ENCODE measurements around the gene INTU.

DNA sequence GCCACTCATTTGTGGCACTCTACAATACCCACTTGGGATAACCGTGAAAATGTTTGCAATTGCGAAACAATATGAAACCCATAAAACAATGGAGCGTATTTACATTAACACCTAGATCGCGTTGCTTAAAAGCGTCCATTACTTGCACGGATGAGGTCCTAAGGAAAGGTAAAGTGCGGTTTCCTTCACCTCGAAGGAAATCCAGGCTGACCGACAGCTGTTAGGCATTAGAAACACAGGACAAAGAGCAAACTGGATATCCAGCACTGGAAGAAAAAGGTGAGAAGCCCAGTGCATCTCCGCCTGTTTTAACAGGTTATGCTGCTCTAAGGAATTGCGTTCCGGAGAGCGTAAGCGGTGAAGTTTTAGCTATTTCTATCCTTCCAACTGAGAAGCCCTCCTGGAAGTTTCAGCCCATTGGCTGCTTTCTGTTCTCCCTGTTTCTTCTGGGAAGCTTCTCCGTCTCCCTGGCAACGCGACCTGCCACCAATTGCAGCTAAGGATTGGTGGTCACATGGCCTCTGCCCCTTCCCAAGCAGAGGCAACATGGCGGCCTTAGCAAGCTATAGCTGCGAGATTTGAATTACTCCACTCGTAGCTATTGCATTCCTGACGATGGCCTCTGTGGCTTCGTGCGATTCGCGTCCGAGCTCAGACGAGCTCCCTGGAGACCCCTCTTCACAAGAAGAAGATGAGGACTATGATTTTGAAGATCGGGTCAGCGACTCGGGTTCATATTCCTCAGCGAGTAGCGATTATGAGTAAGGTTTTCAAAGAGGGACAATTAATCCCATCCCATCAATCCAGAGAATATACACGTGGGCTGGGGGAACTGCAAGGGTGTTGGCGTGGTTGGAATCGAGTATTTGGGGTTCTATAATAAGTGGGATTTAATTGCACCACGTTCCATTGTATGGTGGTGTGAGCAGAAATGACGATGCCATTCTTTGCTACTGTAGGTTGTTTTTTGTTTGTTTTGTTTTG lies at the start of gene INTU:
- TF ChIP-seq, protein P1, sequence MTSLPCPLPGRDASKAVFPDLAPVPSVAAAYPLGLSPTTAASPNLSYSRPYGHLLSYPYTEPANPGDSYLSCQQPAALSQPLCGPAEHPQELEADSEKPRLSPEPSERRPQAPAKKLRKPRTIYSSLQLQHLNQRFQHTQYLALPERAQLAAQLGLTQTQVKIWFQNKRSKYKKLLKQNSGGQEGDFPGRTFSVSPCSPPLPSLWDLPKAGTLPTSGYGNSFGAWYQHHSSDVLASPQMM (CRISPR knock-in tag; IDR thresholded peaks at IDR 0.05) = no peak
- TF ChIP-seq ZFX (CRISPR knock-in tag; IDR thresholded peaks at IDR 0.05) (no peak), SP2 (IDR thresholded peaks at IDR 0.05; ENCODE audit: extremely low read depth, low read depth, low read length, poor library complexity, severe bottlenecking) (no peak), EP300 (IDR thresholded peaks at IDR 0.05; ENCODE audit: low read length) (no peak), ZNF444 (CRISPR knock-in tag; IDR thresholded peaks at IDR 0.05) (no peak)
- TF ChIP-seq, protein P2, sequence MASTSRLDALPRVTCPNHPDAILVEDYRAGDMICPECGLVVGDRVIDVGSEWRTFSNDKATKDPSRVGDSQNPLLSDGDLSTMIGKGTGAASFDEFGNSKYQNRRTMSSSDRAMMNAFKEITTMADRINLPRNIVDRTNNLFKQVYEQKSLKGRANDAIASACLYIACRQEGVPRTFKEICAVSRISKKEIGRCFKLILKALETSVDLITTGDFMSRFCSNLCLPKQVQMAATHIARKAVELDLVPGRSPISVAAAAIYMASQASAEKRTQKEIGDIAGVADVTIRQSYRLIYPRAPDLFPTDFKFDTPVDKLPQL (IDR thresholded peaks at IDR 0.05; ENCODE audit: extremely low read depth, insufficient read length) = no peak
- TF ChIP-seq, protein P3, sequence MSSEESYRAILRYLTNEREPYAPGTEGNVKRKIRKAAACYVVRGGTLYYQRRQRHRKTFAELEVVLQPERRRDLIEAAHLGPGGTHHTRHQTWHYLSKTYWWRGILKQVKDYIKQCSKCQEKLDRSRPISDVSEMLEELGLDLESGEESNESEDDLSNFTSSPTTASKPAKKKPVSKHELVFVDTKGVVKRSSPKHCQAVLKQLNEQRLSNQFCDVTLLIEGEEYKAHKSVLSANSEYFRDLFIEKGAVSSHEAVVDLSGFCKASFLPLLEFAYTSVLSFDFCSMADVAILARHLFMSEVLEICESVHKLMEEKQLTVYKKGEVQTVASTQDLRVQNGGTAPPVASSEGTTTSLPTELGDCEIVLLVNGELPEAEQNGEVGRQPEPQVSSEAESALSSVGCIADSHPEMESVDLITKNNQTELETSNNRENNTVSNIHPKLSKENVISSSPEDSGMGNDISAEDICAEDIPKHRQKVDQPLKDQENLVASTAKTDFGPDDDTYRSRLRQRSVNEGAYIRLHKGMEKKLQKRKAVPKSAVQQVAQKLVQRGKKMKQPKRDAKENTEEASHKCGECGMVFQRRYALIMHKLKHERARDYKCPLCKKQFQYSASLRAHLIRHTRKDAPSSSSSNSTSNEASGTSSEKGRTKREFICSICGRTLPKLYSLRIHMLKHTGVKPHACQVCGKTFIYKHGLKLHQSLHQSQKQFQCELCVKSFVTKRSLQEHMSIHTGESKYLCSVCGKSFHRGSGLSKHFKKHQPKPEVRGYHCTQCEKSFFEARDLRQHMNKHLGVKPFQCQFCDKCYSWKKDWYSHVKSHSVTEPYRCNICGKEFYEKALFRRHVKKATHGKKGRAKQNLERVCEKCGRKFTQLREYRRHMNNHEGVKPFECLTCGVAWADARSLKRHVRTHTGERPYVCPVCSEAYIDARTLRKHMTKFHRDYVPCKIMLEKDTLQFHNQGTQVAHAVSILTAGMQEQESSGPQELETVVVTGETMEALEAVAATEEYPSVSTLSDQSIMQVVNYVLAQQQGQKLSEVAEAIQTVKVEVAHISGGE (CRISPR knock-in tag; IDR thresholded peaks at IDR 0.05) = no peak
